ENCODE data around the gene ARL10.

The ARL10 gene

GRCh38 chr5:176413255-176413565 lies 47.9 kb downstream of the ARL10 start:
- DNase-seq, result no peak

GRCh38 chr5:176413709-176414191 lies 48.5 kb downstream of the ARL10 start:
- DNase-seq, result no peak

GRCh38 chr5:176414704-176415103 lies 49.4 kb downstream of the ARL10 start:
- no peak for DNase-seq

- DNase-seq, result no peak
Measured at GRCh38 chr5:176415240-176415951, 50.1 kb downstream of the ARL10 start.

- peak; percentile 89 for DNase-seq
Measured at GRCh38 chr5:176415952-176416924, 51.0 kb downstream of the ARL10 start, which contains the start of gene CLTB. Gene CLTB, minus strand, starts transcription at chr5:176416539. Its CDS starts 176 bp downstream, at chr5:176416363.

- DNase-seq, result no peak
Measured at GRCh38 chr5:176416965-176417364, 51.7 kb downstream of the ARL10 start.

- no peak for DNase-seq
Measured at GRCh38 chr5:176418251-176418650, 53.0 kb downstream of the ARL10 start.

GRCh38 chr5:176420086-176420485 lies 54.8 kb downstream of the ARL10 start:
- no peak for DNase-seq

- DNase-seq, result no peak
Measured at GRCh38 chr5:176420972-176421544, 55.8 kb downstream of the ARL10 start.

- no peak for DNase-seq
Measured at GRCh38 chr5:176424181-176424580, 58.9 kb downstream of the ARL10 start.

GRCh38 chr5:176425138-176425537 lies 59.9 kb downstream of the ARL10 start:
- no peak for DNase-seq

GRCh38 chr5:176425791-176426190 lies 60.5 kb downstream of the ARL10 start:
- DNase-seq, result no peak

GRCh38 chr5:176426876-176427275 lies 61.6 kb downstream of the ARL10 start:
- DNase-seq, result no peak

- DNase-seq, result no peak
Measured at GRCh38 chr5:176427971-176428370, 62.7 kb downstream of the ARL10 start.

GRCh38 chr5:176429972-176430371 lies 64.7 kb downstream of the ARL10 start:
- DNase-seq, result no peak

Measured in activated CD4-positive, alpha-beta T cell treated with anti-CD3 and anti-CD28 coated beads for 4 hours (primary cell).